Esophagus muscularis mucosa (tissue), 4 donors: ENCODE data around the gene PIM1.

Experiments
- CTCF ChIP-seq, 3 experiments: fragments of 200-600 bp in 2 of 3; fragments of 450-650 bp in 1 of 3; sonication (generic) in 2 of 3; IDR thresholded peaks; one replicate each; pipeline ENCODE4 v1.5.1; 2017 to 2019; ENCODE audit warnings: antibody characterized with exemption in 3 of 3, mild to moderate bottlenecking in 2 of 3, moderate library complexity in 1 of 3
- EP300 ChIP-seq: sonication (generic); formaldehyde crosslinking; IDR thresholded peaks from one replicate; pipeline ENCODE4 v1.6.1; 2017; ENCODE audit warnings: antibody characterized with exemption
- POLR2A ChIP-seq: fragments of 450-650 bp; IDR thresholded peaks from one replicate; pipeline ENCODE4 v1.6.1; 2017; ENCODE audit warnings: antibody characterized with exemption, moderate library complexity, mild to moderate bottlenecking, low read depth
- POLR2AphosphoS5 ChIP-seq, 2 donors: sonication (generic); formaldehyde crosslinking; IDR thresholded peaks; one replicate each; pipeline ENCODE4 v1.6.1; 2017; ENCODE audit warnings: antibody characterized with exemption in 2 of 2

GRCh38 chr6:37173493-37174195, 3.7 kb downstream of the PIM1 start:
- TF ChIP-seq CTCF (IDR thresholded peaks at IDR 0.05) (no peak), EP300 (no peak), POLR2A (no peak), POLR2AphosphoS5 (IDR thresholded peaks at IDR 0.05) (no peak)
